Endodermal cell (in vitro differentiated cells): Measurements from ENCODE around the gene GNAI3. TPM values are rescaled to one million over a fixed set of nuclear protein-coding genes. Genes with fewer than 3 reads are reported as not detected.

Experiments
- DNase-seq: peaks from one replicate; pipeline ENCODE4 v3.0.0-alpha.2; 2017
- H3K27ac ChIP-seq: 2 replicates; pipeline ENCODE4 v1.5.1; 2013; ENCODE audit warnings: mild to moderate bottlenecking, low read depth, low read length, moderate library complexity
- H3K27me3 ChIP-seq: 2 replicates; pipeline ENCODE4 v1.6.1; 2013; ENCODE audit warnings: mild to moderate bottlenecking, low read length, moderate library complexity; ENCODE audit not compliant: insufficient read depth, control insufficient read depth, poor library complexity, severe bottlenecking
- H3K36me3 ChIP-seq: 2 replicates; pipeline ENCODE4 v1.7.0; 2013; ENCODE audit warnings: mild to moderate bottlenecking, low read length, moderate library complexity; ENCODE audit not compliant: control insufficient read depth, insufficient read depth
- H3K4me1 ChIP-seq: one replicate; pipeline ENCODE4 v1.7.0; 2013; ENCODE audit warnings: low read length; ENCODE audit not compliant: control insufficient read depth, insufficient read depth
- H3K4me3 ChIP-seq: 2 replicates; pipeline ENCODE4 v1.5.1; 2013; ENCODE audit warnings: mild to moderate bottlenecking, low read length, moderate library complexity
- H3K9ac ChIP-seq: 2 replicates; pipeline ENCODE4 v1.6.1; 2013; ENCODE audit warnings: mild to moderate bottlenecking, low read length, moderate library complexity; ENCODE audit not compliant: poor library complexity, severe bottlenecking; ENCODE audit errors: extremely low read depth
- H3K9me3 ChIP-seq: 2 replicates; pipeline ENCODE4 v1.6.1; 2013; ENCODE audit warnings: mild to moderate bottlenecking, low read length, moderate library complexity; ENCODE audit not compliant: control insufficient read depth
- H3K27ac Mint-ChIP-seq: 2 replicates; pipeline ENCODE4 v1.8.0; 2020; ENCODE audit warnings: mixed read lengths
- H3K27me3 Mint-ChIP-seq: 2 replicates; pipeline ENCODE4 v1.8.0; 2021; ENCODE audit warnings: mild to moderate bottlenecking, mixed read lengths; ENCODE audit not compliant: insufficient read depth
- H3K36me3 Mint-ChIP-seq: 2 replicates; pipeline ENCODE4 v1.8.0; 2020; ENCODE audit warnings: low read depth, mixed read lengths
- H3K4me1 Mint-ChIP-seq: 2 replicates; pipeline ENCODE4 v1.8.0; 2020; ENCODE audit warnings: mixed read lengths
- H3K4me3 Mint-ChIP-seq: 2 replicates; pipeline ENCODE4 v1.8.0; 2020; ENCODE audit warnings: mild to moderate bottlenecking, moderate library complexity, mixed read lengths
- H3K9me3 Mint-ChIP-seq: 2 replicates; pipeline ENCODE4 v1.8.0; 2020; ENCODE audit warnings: mild to moderate bottlenecking, mixed read lengths
- CTCF ChIP-seq: fragments of 200-600 bp; sonication (generic); conservative IDR thresholded peaks from 2 replicates; pipeline ENCODE4 v1.5.0; 2021; ENCODE audit warnings: antibody characterized with exemption, mild to moderate bottlenecking
- WGBS, 2 experiments: methylation state at CpG; one replicate each; pipeline versions ENCODE4 v1.1.5 to v1.1.7; 2013; ENCODE audit warnings: missing lambda C conversion rate in 2 of 2, mixed read lengths in 1 of 2; ENCODE audit not compliant: insufficient coverage in 1 of 2, insufficient read length in 1 of 2; 5-methylcytosine and 5-hydroxymethylcytosine counted together
- total RNA-seq, 2 donors: library from RNA; stranded (reverse); fragmentation: NEBNext Ultra II Directional in 1 of 2; extraction: Animal tissue kit (Norgen Biotek cat#: 25700) in 1 of 2; gene quantifications; 2 replicates in 1 of 2; 3 replicates in 1 of 2; pipeline ENCODE4 v1.2.1, GENCODE V29; 2021

The GNAI3 gene
- total RNA-seq, 2 donors from 2014 or later: 10.1 to 10.9 TPM

GRCh38 chr1:109567877-109568672 is 19.7 kb downstream of the GNAI3 start:
- peaks cover 5% of the 10 kb centered on the region for H3K36me3 Mint-ChIP-seq
- Histone ChIP-seq H3K27ac (no peak overlapping the region), H3K36me3 (no peaks in the 10 kb centered on the region), H3K27me3 (no peaks in the 10 kb centered on the region), H3K4me1 (peaks cover 11% of the 10 kb centered on the region), H3K4me3 (no peak overlapping the region), H3K9me3 (no peaks in the 10 kb centered on the region), H3K9ac (no peak overlapping the region)
- no peaks in the 10 kb centered on the region for H3K27me3 Mint-ChIP-seq
- 98% methylated on average over 3 of the region's 4 CpGs; no CpG with 5 or more reads in 1 of the 2 experiments for WGBS, 2 experiments
- no peaks in the 10 kb centered on the region for H3K9me3 Mint-ChIP-seq
- no peak for DNase-seq
- H3K4me1 Mint-ChIP-seq: peaks cover 36% of the 10 kb centered on the region
- no peak overlapping the region for H3K4me3 Mint-ChIP-seq
- no peak for TF ChIP-seq CTCF
- H3K27ac Mint-ChIP-seq: no peak overlapping the region

GRCh38 chr1:109569323-109569722 is 20.9 kb downstream of the GNAI3 start:
- H3K9me3 ChIP-seq: no peaks in the 10 kb centered on the region

DNA sequence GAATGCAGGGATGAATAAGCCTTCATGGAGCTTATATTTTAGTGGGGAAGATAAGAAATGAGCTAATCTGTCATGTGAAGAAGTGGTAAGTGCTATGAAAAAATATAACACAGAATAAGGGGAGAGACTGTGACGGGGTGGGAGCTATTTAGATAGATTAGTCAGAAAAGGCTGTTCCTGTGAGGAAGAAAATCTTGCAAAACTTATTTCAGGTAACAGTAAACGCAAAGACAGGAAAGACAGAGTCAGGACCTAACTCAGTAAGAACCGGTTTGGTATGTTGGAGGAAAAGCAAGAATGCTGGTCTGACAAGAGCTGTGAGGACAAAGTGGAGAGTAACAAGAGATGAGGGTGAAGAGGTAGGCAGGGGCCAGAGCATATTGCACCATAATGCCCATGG is 22.0 kb downstream of the GNAI3 start:
- 93 to 97% methylated on average over 2 to 3 of the region's 3 CpGs for WGBS, 2 experiments
- Mint-ChIP-seq H3K27me3 (no peaks in the 10 kb centered on the region), H3K9me3 (no peaks in the 10 kb centered on the region), H3K4me3 (no peak overlapping the region), H3K27ac (no peak overlapping the region), H3K36me3 (peaks cover 10% of the 10 kb centered on the region), H3K4me1 (peaks cover 21% of the 10 kb centered on the region)
- H3K4me1 ChIP-seq: peaks cover 4% of the 10 kb centered on the region
- no peaks in the 10 kb centered on the region for H3K9me3 ChIP-seq
- DNase-seq: no peak
- H3K27me3 ChIP-seq: no peaks in the 10 kb centered on the region
- no peak overlapping the region for H3K4me3 ChIP-seq
- H3K9ac ChIP-seq: no peak overlapping the region
- peaks cover 18% of the 10 kb centered on the region for H3K36me3 ChIP-seq
- TF ChIP-seq CTCF: no peak
- H3K27ac ChIP-seq: no peak overlapping the region

More at GRCh38 chr1:109569323-109569722, 20.9 kb downstream of the GNAI3 start:
- Mint-ChIP-seq H3K4me1 (peaks cover 27% of the 10 kb centered on the region), H3K27ac (no peak overlapping the region), H3K36me3 (peaks cover 5% of the 10 kb centered on the region), H3K27me3 (no peaks in the 10 kb centered on the region), H3K4me3 (no peak overlapping the region), H3K9me3 (no peaks in the 10 kb centered on the region)
- Histone ChIP-seq H3K4me3 (no peak overlapping the region), H3K36me3 (peaks cover 9% of the 10 kb centered on the region), H3K9ac (no peak overlapping the region), H3K27ac (no peak overlapping the region), H3K4me1 (peaks cover 4% of the 10 kb centered on the region), H3K27me3 (no peaks in the 10 kb centered on the region)
- DNase-seq: no peak
- TF ChIP-seq CTCF: no peak
- 87 to 89% methylated on average over 1 of the region's 1 CpG for WGBS, 2 experiments
